ENCODE data around the gene ACTL8. TPM values are rescaled to one million over a fixed set of nuclear protein-coding genes. Genes with fewer than 3 reads are reported as not detected.

Gene ACTL8
- total RNA-seq = not detected in 3 replicates

GRCh38 chr1:17755120-17755519, at the start of gene ACTL8:
Gene ACTL8 (plus strand): TSS chr1:17755333. CDS start chr1:17823009, 67,676 bp downstream.
- no peak for TF ChIP-seq CTCF (IDR thresholded peaks at IDR 0.05; ENCODE audit: unreplicated experiment)
- H3K9me3 Mint-ChIP-seq = peaks cover 40% of the 10 kb centered on the region
- H3K36me3 Mint-ChIP-seq = no peaks in the 10 kb centered on the region
- no peak within 1 kb of the TSS for H3K4me3 Mint-ChIP-seq
- no peaks in the 10 kb centered on the region for H3K4me1 Mint-ChIP-seq
- peaks cover 3% of the 10 kb centered on the region for H3K27me3 Mint-ChIP-seq (ENCODE audit: low read depth)
- DNase-seq (ENCODE audit: low spot score in 2 of 2, unreplicated experiment in 2 of 2) = no peak
- H3K27ac Mint-ChIP-seq = no peak within 1 kb of the TSS

GRCh38 chr1:17706445-17706844, 48.7 kb upstream of the ACTL8 start:
- no peak for TF ChIP-seq CTCF (IDR thresholded peaks at IDR 0.05; ENCODE audit: unreplicated experiment)
- H3K9me3 Mint-ChIP-seq = peaks cover 9% of the 10 kb centered on the region
- peaks cover 9% of the 10 kb centered on the region for H3K27me3 Mint-ChIP-seq (ENCODE audit: low read depth)
- no peaks in the 10 kb centered on the region for H3K36me3 Mint-ChIP-seq
- no peak overlapping the region for H3K27ac Mint-ChIP-seq
- no peak overlapping the region for H3K4me3 Mint-ChIP-seq
- H3K4me1 Mint-ChIP-seq = no peaks in the 10 kb centered on the region
- DNase-seq (ENCODE audit: low spot score in 2 of 2, unreplicated experiment in 2 of 2) = no peak

GRCh38 chr1:17709981-17710380, 45.2 kb upstream of the ACTL8 start:
- no peak for DNase-seq (ENCODE audit: low spot score in 2 of 2, unreplicated experiment in 2 of 2)
- H3K27ac Mint-ChIP-seq = no peak overlapping the region
- H3K9me3 Mint-ChIP-seq = peaks cover 9% of the 10 kb centered on the region
- no peaks in the 10 kb centered on the region for H3K36me3 Mint-ChIP-seq
- peaks cover 17% of the 10 kb centered on the region for H3K27me3 Mint-ChIP-seq (ENCODE audit: low read depth)
- no peaks in the 10 kb centered on the region for H3K4me1 Mint-ChIP-seq
- no peak overlapping the region for H3K4me3 Mint-ChIP-seq
- no peak for TF ChIP-seq CTCF (IDR thresholded peaks at IDR 0.05; ENCODE audit: unreplicated experiment)

GRCh38 chr1:17710889-17711576, 44.1 kb upstream of the ACTL8 start:
- no peak overlapping the region for H3K27ac Mint-ChIP-seq
- no peaks in the 10 kb centered on the region for H3K4me1 Mint-ChIP-seq
- H3K9me3 Mint-ChIP-seq = peaks cover 9% of the 10 kb centered on the region
- no peak overlapping the region for H3K4me3 Mint-ChIP-seq
- H3K36me3 Mint-ChIP-seq = no peaks in the 10 kb centered on the region
- TF ChIP-seq CTCF (IDR thresholded peaks at IDR 0.05; ENCODE audit: unreplicated experiment) = no peak
- H3K27me3 Mint-ChIP-seq (ENCODE audit: low read depth) = peaks cover 18% of the 10 kb centered on the region
- no peak for DNase-seq (ENCODE audit: low spot score in 2 of 2, unreplicated experiment in 2 of 2)

GRCh38 chr1:17711577-17711910, 43.6 kb upstream of the ACTL8 start:
- Mint-ChIP-seq H3K4me3 (no peak overlapping the region), H3K36me3 (no peaks in the 10 kb centered on the region), H3K27me3 (ENCODE audit: low read depth) (peaks cover 16% of the 10 kb centered on the region), H3K27ac (no peak overlapping the region), H3K9me3 (peaks cover 9% of the 10 kb centered on the region), H3K4me1 (no peaks in the 10 kb centered on the region)
- no peak for TF ChIP-seq CTCF (IDR thresholded peaks at IDR 0.05; ENCODE audit: unreplicated experiment)
- no peak for DNase-seq (ENCODE audit: low spot score in 2 of 2, unreplicated experiment in 2 of 2)

GRCh38 chr1:17711941-17712340, 43.2 kb upstream of the ACTL8 start:
- TF ChIP-seq CTCF (IDR thresholded peaks at IDR 0.05; ENCODE audit: unreplicated experiment) = no peak
- H3K36me3 Mint-ChIP-seq = no peaks in the 10 kb centered on the region
- DNase-seq (ENCODE audit: low spot score in 2 of 2, unreplicated experiment in 2 of 2) = no peak
- H3K27me3 Mint-ChIP-seq (ENCODE audit: low read depth) = peaks cover 16% of the 10 kb centered on the region
- H3K9me3 Mint-ChIP-seq = peaks cover 9% of the 10 kb centered on the region
- no peak overlapping the region for H3K4me3 Mint-ChIP-seq
- H3K4me1 Mint-ChIP-seq = no peaks in the 10 kb centered on the region
- no peak overlapping the region for H3K27ac Mint-ChIP-seq

All from mesothelial cell of epicardium (in vitro differentiated cells).